ENCODE measurements around the gene CMTM4. TPM values are rescaled to one million over a fixed set of nuclear protein-coding genes. Genes with fewer than 3 reads are reported as not detected.
"Not testable (repeated sequence)": the region's sequence is repeated elsewhere in the genome, so short reads cannot be mapped to it uniquely, and the experiment has no call there.

CMTM4 gene
- total RNA-seq, 1 donor from 2014 or later: 20.1 TPM

- no peak for DNase-seq (ENCODE audit: low spot score in 2 of 2)
- H3K4me1 ChIP-seq: peaks cover 0 to 11% of the 10 kb centered on the region in 2 donors
- H3K4me3 ChIP-seq: no peak overlapping the region
- no peaks in the 10 kb centered on the region for H3K9me3 ChIP-seq
- H3K27me3 ChIP-seq: no peaks in the 10 kb centered on the region
- TF ChIP-seq, protein P1, sequence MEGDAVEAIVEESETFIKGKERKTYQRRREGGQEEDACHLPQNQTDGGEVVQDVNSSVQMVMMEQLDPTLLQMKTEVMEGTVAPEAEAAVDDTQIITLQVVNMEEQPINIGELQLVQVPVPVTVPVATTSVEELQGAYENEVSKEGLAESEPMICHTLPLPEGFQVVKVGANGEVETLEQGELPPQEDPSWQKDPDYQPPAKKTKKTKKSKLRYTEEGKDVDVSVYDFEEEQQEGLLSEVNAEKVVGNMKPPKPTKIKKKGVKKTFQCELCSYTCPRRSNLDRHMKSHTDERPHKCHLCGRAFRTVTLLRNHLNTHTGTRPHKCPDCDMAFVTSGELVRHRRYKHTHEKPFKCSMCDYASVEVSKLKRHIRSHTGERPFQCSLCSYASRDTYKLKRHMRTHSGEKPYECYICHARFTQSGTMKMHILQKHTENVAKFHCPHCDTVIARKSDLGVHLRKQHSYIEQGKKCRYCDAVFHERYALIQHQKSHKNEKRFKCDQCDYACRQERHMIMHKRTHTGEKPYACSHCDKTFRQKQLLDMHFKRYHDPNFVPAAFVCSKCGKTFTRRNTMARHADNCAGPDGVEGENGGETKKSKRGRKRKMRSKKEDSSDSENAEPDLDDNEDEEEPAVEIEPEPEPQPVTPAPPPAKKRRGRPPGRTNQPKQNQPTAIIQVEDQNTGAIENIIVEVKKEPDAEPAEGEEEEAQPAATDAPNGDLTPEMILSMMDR (IDR thresholded peaks at IDR 0.05): no peak
- peaks cover 19 to 31% of the 10 kb centered on the region in 2 donors for H3K36me3 ChIP-seq
- intact Hi-C loops (cut with DNase I): no loop called here
- H3K27ac ChIP-seq: no peak overlapping the region
Observed at GRCh38 chr16:66616169-66616568, 80.4 kb downstream of the CMTM4 start.

GRCh38 chr16:66614161-66614802, 82.3 kb downstream of the CMTM4 start:
- intact Hi-C loops (cut with DNase I): no loop called here

GRCh38 chr16:66612422-66612821, 84.1 kb downstream of the CMTM4 start:
- DNase-seq (ENCODE audit: low spot score in 2 of 2): no peak
- Histone ChIP-seq H3K27me3 (no peaks in the 10 kb centered on the region), H3K4me3 (no peak overlapping the region), H3K9me3 (no peaks in the 10 kb centered on the region), H3K4me1 (peaks cover 0 to 5% of the 10 kb centered on the region in 2 donors), H3K36me3 (peaks cover 30 to 52% of the 10 kb centered on the region in 2 donors), H3K27ac (no peak overlapping the region)
- TF ChIP-seq, protein P1 (IDR thresholded peaks at IDR 0.05): no peak
- intact Hi-C loops (cut with DNase I): no loop called here

More at GRCh38 chr16:66614161-66614802, 82.3 kb downstream of the CMTM4 start:
- Histone ChIP-seq H3K27ac (no peak overlapping the region), H3K4me1 (peaks cover 0 to 11% of the 10 kb centered on the region in 2 donors), H3K36me3 (peaks cover 30 to 48% of the 10 kb centered on the region in 2 donors), H3K4me3 (no peak overlapping the region), H3K9me3 (no peaks in the 10 kb centered on the region), H3K27me3 (no peaks in the 10 kb centered on the region)
- TF ChIP-seq, protein P1 (IDR thresholded peaks at IDR 0.05): no peak
- no peak for DNase-seq (ENCODE audit: low spot score in 2 of 2)

DNA sequence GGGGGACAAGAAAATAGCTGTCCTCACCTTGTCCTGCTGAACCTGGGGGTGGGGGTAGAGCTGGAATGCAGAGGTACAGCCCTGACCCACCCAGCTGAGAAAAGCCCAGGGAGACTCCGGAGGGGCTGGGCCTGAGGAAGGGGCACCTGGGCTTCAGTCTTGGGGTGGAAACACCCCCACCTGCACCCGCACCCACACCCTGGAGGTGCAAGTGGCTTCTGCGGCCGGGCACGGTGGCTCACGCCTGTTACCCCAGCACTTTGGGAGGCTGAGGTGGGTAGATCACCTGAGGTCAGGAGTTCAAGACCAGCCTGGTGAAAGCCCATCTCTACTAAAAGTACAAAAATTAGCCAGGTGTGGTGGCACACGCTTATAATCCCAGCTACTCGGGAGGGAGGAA, 84.6 kb downstream of the CMTM4 start:
- H3K4me3 ChIP-seq; H3K27ac ChIP-seq; H3K9me3 ChIP-seq; H3K4me1 ChIP-seq; intact Hi-C loops (cut with DNase I); H3K27me3 ChIP-seq; DNase-seq (ENCODE audit: low spot score in 2 of 2): not testable (repeated sequence)
- peaks cover 30 to 52% of the 10 kb centered on the region in 2 donors for H3K36me3 ChIP-seq

DNA sequence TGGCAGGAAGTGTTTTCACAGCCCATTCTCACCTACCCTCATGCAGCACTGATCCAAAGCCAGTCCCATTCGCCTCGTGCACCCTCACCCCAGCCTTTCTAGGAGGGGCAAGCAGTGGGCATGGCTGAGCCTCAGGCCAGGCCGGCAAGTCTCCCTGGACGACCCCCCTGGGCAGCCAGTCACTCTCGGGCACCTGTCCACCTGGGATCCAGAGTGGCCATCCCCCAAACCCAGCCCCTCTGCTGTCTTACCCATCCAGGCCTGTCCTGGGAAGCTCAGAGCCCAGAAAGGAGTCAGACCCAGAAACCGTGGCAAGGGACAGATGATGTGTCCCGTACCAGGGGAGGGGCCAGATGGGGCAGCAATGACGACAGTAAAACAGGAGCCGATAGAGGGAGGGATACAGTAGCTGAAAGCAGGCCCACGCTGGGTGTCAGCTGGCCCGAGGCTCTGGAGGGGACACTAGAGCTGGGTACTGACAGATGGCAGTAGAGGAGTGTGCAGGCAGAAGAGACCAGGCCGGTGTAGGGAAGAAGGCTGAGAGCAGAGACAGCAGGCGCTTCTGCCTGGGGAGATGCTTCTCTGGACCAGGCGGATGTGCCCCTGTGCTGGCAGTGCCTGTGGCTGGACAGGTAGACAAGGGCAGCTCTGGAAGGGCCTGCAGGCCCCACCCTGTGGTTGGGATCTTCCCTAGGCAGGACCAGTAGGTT, 86.3 kb downstream of the CMTM4 start:
- no peak overlapping the region for H3K4me3 ChIP-seq
- TF ChIP-seq, protein P1 (IDR thresholded peaks at IDR 0.05): no peak
- no peaks in the 10 kb centered on the region for H3K27me3 ChIP-seq
- H3K9me3 ChIP-seq: no peaks in the 10 kb centered on the region
- peaks cover 0 to 9% of the 10 kb centered on the region in 2 donors for H3K4me1 ChIP-seq
- intact Hi-C loops (cut with DNase I): no loop called here
- peaks cover 30 to 52% of the 10 kb centered on the region in 2 donors for H3K36me3 ChIP-seq
- DNase-seq (ENCODE audit: low spot score in 2 of 2): no peak
- H3K27ac ChIP-seq: no peak overlapping the region

DNA sequence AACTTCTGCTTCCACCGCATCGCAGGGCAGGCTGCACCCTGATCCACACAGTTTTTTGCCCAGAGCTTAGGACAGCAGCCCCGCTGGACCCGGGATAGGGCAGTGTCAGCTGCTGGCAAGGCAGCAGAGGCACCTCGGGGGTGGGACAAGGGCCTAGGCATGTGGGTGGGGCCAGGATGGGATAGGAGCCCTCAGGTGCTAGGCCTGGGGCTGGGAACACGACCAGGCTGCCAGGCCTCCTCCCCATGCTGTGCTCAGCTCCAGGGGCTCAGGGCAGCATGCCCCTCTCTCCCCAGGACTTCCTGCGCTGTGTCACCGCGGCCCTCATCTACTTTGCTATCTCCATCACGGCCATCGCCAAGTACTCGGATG, 87.4 kb downstream of the CMTM4 start:
- intact Hi-C loops (cut with DNase I): loop anchor here (5.0 kb wide), 3 partner anchors 127 to 258 kb away; partner anchors contain the start of gene DYNC1LI2
- H3K27ac ChIP-seq: peak overlapping the region in 1 of 2 donors; percentile 6
- H3K36me3 ChIP-seq: peaks cover 30 to 49% of the 10 kb centered on the region in 2 donors

More for the DNA sequence above, 87.4 kb downstream of the CMTM4 start:
- Histone ChIP-seq H3K4me1 (peaks cover 0 to 11% of the 10 kb centered on the region in 2 donors), H3K9me3 (no peaks in the 10 kb centered on the region), H3K4me3 (no peak overlapping the region), H3K27me3 (no peaks in the 10 kb centered on the region)
- DNase-seq (ENCODE audit: low spot score in 2 of 2): no peak
- TF ChIP-seq, protein P1 (IDR thresholded peaks at IDR 0.05): no peak
